ENCODE data around the gene CLN3.
"Not testable (repeated sequence)": the region's sequence is repeated elsewhere in the genome, so short reads cannot be mapped to it uniquely, and the experiment has no call there.

The CLN3 gene

GRCh38 chr16:28491970-28492474, at the start of gene CLN3:
Gene CLN3, minus strand, starts transcription at chr16:28492074. Its CDS starts 315 bp downstream, at chr16:28491759.
- peak; percentile 90 for DNase-seq

DNA sequence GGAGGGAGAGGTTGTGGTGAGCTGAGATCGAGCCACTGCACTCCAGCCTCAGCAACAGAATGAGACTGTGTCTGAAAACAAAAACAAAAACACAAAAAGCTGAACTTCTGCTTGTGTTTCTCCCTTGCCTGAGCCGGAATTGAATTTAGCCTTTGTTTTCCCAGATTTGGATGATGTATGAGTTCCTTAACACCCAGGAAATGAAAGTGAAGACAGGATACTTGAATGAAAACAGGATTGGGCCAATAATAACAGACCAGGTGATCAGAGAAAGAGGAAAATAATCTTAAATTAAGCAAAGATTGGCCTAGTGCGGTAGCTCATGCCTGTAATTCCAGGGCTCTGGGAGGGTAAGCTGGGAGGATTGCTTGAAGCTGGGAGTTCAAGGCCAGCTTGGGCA, 48.5 kb upstream of the CLN3 start:
- no peak for DNase-seq

GRCh38 chr16:28538733-28539596, 47.1 kb upstream of the CLN3 start, which contains the start of gene NUPR1:
Gene NUPR1, minus strand, starts transcription at chr16:28538974. Its CDS starts 67 bp downstream, at chr16:28538907.
- peak; percentile 97 for DNase-seq

GRCh38 chr16:28537964-28538732, 46.3 kb upstream of the CLN3 start:
- DNase-seq, result no peak

GRCh38 chr16:28537076-28537475, 45.2 kb upstream of the CLN3 start:
- no peak for DNase-seq

GRCh38 chr16:28534542-28535373, 42.9 kb upstream of the CLN3 start:
- DNase-seq, result no peak

DNA sequence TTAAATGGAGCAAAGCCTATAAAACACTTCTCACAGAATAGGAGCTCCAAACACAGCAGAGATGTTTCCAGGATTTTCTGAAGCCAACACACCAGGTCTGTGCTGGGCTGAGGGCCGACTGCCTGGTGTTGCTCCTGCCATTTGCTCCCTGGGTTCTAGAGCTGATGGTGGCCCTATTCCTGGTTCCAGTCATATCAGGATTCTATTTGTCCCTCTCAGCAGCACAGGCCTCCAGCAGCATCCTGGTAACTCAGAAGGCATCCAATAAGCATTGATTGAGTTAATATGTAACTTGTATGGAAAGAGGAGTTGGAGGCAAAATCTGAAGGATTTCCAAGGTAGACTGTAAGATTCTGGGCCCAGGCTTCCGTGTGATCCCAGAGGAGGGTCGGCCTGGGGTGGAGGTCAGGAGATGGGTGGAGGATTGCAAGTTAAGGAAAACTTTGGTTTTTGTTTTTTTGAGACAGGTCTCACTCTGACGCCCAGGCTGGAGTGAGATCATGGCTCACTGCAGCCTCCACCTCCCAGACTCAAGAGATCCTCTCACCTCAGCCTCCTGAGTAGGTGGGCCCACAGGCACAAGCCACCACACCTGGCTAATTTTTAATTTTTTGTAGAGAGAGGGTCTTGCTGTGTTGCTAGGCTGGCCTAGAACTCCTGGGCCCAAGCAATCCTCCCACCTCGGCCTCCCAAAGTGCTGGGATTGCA, 41.2 kb upstream of the CLN3 start:
- DNase-seq, result no peak

DNA sequence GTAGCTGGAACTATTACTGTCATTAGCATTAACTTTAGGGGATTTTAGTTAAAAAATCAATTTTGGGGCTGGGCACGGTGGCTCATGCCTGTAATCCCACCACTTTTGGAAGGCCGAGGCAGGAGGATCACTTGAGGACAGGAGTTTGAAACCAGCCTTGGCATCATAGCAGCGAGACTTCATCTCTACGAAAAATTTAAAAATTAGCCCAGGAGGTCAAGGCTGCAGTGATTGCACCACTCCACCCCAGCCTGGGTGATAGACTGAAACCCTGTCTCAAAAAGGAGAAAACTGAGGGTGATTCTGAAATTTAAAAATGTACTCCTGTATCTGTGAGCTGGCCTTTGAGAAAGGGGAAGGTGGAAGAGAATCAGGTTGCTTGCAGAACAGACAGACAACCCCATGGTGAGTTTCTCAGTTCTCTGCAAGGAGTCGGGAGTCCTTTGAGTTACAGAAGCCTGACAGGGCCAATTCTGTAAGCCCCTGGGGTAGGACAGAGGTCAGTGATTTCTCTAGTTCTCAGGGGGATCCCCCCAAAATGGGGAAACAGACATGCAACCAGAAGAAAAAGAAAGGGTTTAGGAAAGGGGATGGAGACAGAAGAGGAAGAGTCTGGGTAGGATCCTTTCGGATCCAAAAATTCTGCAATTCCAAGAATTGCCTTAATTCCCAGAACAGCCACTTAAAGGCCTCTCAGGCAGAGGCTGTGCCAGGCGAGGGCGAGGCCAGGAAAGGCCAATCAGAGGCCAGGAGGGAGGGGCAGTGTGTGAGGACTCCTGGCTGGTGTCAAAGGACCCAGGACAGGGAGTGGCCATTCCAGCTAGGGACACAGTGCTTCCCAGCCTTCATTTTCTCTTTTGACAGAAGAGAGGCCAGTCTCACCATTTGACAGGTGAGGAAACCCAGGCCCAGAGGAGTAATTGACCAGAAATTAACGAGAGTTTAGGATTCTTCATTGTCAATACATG, 40.2 kb upstream of the CLN3 start:
- DNase-seq, result no peak

DNA sequence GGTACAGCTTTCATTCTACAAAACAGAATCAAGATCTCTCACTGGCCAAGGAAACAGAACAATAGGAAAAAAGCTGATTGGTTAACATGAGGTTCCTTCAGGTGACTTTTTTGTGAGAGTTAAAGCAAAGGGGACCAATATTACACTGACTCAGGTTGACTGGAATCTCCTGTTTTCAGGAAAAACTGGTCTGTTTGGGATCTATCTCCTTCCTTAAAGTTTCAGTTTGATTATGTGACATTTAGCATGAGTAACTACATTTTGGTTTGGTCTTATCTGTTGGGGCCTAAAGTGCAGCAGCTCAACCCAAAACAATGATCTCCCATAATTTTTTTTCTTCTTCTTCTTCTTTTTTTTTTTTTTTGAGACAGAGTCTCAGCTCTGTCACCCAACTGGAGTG, 37.2 kb upstream of the CLN3 start:
- no peak for DNase-seq

DNA sequence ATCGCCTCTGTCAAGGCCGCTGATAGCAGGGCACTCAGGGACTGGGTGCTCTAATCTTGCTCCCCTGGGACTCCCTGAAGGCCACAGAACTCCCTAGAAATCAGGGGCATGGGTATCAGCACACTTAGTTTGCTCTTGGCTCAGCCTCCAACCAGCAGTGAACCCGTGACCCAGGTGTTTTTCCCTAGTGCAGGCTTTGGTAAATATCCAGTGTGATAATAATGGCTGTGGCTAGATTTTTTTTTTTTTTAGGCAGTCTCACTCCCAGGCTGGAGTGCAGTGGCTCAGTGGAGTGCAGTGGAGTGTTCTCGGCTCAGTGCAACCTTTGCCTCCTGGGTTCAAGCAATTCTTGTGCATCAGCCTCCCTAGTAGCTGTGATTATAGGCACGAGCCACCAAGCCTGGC, 36.6 kb upstream of the CLN3 start:
- DNase-seq, result no peak

- no peak for DNase-seq
Observed at GRCh38 chr16:28527985-28528384, 36.1 kb upstream of the CLN3 start.

GRCh38 chr16:28527100-28527785, 35.4 kb upstream of the CLN3 start:
- DNase-seq, result not testable (repeated sequence)

DNA sequence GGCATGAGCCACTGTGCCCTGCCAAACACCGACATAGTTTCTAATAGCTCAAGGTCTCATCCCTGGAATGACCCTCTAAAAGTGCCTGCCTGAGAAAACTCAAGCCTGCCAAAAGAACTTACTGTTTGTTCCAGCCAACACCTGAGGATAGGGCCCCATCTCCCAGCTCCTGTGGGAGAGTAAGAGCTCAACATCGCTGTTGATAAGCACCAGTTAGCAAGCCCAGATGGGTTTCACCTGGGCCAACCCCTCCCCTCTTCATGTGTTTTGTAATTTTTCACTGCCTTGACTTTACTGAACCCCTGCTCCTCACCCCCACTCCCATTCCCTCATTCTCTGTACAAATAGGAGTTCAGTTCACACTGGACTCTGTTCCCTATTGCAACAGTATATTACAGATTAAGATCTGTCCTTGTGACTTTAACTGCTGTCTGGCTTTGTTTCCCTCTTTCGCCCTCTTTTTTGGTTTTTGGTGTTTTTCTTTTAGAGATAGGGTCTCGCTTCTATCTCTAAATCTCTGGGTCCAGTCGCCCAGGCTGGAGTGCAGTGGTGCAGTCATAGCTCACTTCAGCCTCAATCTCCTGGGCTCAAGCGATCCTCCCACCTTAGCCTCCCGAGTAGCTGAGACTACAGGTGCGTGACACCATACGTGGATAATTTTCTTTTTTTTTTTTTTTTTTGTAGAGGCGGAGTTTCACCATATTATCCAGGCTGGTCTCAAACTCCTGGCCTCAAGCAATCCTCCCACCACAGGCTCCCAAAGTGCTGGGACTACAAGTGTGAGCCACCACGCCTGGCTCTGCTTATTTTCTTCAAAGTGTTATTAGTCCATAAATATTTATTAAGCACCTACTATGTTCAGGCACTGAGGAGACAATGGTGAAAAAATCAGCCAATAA, 34.6 kb upstream of the CLN3 start:
- no peak for DNase-seq

DNA sequence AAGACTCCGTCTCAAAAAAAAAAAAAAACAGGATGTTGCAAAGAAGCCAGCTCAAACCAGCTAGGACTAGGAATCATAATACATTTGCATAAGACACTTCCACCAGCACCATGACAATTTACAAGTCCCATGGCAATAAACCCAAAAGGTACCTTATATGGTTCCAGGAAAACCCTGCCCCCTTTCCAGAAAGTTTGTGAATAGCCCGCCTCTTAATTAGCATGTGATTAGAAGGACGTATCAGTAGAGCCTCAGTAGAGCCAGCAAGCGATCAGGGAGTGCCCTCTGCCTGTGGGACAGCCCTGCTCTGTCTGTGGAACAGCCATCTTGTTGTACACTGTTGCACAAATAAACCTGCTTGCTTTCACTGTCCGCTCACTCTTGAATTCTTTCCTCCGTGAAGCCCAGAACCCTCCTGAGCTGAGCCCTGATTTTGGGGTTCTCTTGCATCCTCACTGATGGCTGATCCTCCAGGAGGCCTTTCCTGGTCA, 32.9 kb upstream of the CLN3 start:
- DNase-seq, result no peak

DNA sequence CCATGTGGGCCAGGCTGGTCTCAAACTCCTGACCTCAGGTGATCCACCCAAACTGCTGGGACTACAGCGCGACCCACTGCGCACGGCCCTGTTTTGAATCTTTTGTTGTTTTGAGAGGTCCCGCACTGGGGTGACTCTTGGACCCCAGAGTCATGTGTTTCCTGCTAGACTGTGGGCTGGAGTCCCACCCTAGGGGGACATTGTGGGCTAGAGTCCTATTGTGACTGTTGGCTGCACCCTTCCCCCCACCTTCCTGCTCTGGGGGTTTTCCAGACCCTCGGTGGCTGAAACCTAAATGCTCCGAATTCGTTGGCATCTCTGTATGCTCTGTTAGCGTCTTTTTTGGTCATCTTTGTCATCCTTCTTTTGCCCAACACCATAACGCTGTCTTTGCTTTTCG, 30.9 kb upstream of the CLN3 start:
- DNase-seq, result no peak

DNA sequence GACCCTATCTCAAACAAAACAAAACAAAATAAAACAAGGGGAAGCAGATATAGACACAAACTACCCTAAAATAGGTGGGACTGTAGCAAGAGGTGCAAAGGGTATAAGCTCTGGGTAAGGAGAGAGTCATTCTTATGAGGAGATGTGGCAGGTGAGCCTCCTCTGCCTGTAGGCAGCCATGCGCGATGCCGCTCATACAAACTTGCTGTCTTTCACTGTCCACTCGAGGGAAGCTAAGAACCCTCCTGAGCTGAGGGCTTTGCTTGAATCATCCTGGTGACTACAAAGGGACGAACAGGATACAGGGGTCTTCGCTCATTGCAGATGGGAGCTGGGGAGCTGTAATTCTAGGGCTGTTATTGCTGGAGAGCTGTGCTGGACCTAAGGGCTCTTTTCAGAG, 29.6 kb upstream of the CLN3 start:
- DNase-seq, result no peak

DNA sequence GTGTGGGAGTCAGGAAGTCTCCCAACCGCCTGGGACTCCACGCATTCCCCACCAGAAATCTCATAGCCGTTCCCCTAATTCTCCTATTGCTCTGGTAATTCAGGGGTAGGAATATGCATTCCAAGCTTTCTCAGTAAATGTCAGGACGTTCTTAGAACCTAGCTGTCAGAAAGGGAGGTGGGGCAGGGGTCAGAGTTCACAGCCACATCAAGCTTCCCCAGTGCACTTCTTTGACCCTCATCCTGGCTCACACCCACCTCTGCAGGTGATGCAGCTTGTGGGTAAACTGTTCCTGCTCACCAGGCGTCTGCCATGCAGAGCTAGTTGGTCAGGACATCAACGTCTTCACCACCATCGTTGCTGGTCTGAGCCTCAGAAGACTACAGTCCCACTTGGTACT, 28.8 kb upstream of the CLN3 start:
- no peak for DNase-seq

GRCh38 chr16:28514246-28514645, 22.4 kb upstream of the CLN3 start:
- no peak for DNase-seq

Measured in HCEC 1CT (cell line).